CD4-positive, alpha-beta T cell treated with Interleukin-17A for 4 hours (primary cell): ENCODE data around the gene B4GAT1.
"Not testable (repeated sequence)": the region's sequence is repeated elsewhere in the genome, so short reads cannot be mapped to it uniquely, and the experiment has no call there.

Experiments used
- DNase-seq: peaks from one replicate; pipeline ENCODE4 v3.0.0-alpha.2; 2020; ENCODE audit warnings: mixed read lengths

The B4GAT1 gene

GRCh38 chr11:66362481-66363147 is 15.2 kb upstream of the B4GAT1 start:
- DNase-seq: no peak

- DNase-seq: no peak
Observed at GRCh38 chr11:66361502-66361941, 14.1 kb upstream of the B4GAT1 start.

GRCh38 chr11:66360406-66361073 is 13.1 kb upstream of the B4GAT1 start:
- DNase-seq: no peak

GRCh38 chr11:66359662-66360087 is 12.2 kb upstream of the B4GAT1 start:
- no peak for DNase-seq

- not testable (repeated sequence) for DNase-seq
Observed at GRCh38 chr11:66350560-66351235, 3.3 kb upstream of the B4GAT1 start.

- no peak for DNase-seq
Observed at GRCh38 chr11:66349084-66349386, 1.6 kb upstream of the B4GAT1 start.

- no peak for DNase-seq
Observed at GRCh38 chr11:66346476-66347424, 679 bp downstream of the B4GAT1 start.

- no peak for DNase-seq
Observed at GRCh38 chr11:66345316-66345649, 2.1 kb downstream of the B4GAT1 start.

- peak; percentile 98 for DNase-seq
Observed at GRCh38 chr11:66344550-66345315, 2.7 kb downstream of the B4GAT1 start, which contains the start of gene BRMS1. TSS of gene BRMS1 (minus strand) at chr11:66345104. CDS start at chr11:66342234, 2,870 bp downstream.

- DNase-seq: no peak
Observed at GRCh38 chr11:66343176-66343575, 4.3 kb downstream of the B4GAT1 start.

- no peak for DNase-seq
Observed at GRCh38 chr11:66341502-66342126, 5.8 kb downstream of the B4GAT1 start.

- DNase-seq: no peak
Observed at GRCh38 chr11:66340596-66341501, 6.6 kb downstream of the B4GAT1 start.

GRCh38 chr11:66339686-66340483 is 7.5 kb downstream of the B4GAT1 start:
- DNase-seq: no peak

- DNase-seq: no peak
Observed at GRCh38 chr11:66339162-66339675, 8.2 kb downstream of the B4GAT1 start.

GRCh38 chr11:66338276-66339161 is 8.9 kb downstream of the B4GAT1 start:
- DNase-seq: no peak

- no peak for DNase-seq
Observed at GRCh38 chr11:66337103-66337899, 10.1 kb downstream of the B4GAT1 start.
